Measurements from ENCODE around the gene GARIN5B.
A peak's percentile ranks its signal among the peaks of the same experiment; 100 is the strongest.

GARIN5B gene

GRCh38 chr19:55368701-55369563, 5.9 kb upstream of the GARIN5B start:
- DNase-seq, result no peak

- no peak for DNase-seq
Observed at GRCh38 chr19:55368106-55368505, 5.0 kb upstream of the GARIN5B start.

GRCh38 chr19:55366790-55367189, 3.7 kb upstream of the GARIN5B start:
- no peak for DNase-seq

DNA sequence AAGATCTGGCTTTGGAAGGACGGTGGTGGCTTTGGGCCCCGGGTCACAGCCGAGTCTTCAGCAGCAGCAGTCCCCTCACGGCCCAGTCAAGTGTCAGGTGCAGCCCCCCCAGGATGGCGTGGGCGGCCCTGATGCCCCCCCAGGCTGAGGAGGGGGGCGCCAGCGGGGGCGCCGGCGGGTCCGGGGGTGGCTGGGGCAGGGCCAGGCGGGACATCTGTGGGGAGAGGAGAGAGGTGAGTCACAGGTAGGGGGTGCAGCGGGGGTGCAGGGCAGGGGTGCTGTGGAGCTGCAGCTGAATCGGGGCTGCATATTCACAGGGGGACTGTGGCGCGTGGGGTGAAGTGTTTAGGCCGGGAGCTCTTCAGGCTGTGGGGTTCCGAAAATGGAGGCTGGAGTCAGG, 2.9 kb upstream of the GARIN5B start:
- DNase-seq, result no peak

GRCh38 chr19:55365245-55365644, 2.2 kb upstream of the GARIN5B start:
- DNase-seq, result no peak

DNA sequence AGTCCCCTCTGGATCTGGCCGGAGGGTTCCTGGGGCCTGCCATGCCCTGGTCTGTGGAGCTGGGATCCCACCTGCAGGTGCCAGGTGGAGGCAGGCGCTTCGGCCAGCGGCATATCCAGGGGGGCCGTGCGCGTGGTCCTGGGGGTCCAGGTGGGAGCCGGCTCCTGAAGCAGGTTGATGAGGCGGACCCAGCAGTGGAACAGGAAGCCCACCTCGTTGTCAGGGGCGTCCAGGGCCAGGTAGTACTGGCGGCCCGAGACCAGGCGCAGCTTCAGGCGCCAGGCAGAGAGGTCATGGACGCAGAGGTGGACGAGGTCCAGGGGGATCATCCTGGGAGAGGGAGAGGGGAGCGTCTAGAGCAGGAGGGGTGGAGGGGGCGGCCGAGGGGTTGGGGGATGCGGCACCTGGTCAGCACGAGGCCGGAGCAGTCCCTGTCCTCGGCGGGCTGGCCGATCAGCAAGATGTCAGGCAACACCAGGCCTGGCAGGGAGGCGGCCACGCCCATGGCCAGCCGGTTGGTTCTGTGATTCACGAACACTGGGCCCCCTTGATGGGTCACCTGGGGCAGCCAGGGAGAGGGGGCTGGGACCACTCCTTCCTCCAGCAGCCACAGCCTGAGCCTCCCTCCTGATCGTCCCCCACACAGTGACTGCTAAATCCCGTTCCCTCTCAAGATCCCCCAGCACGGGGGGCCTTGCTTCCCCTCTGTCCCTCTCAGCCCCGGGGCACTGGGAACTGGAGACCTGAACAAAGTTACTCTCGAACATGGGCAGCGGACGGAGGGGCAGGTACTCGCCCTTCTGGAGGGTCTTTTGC, 678 bp downstream of the GARIN5B start:
- DNase-seq, result no peak

DNA sequence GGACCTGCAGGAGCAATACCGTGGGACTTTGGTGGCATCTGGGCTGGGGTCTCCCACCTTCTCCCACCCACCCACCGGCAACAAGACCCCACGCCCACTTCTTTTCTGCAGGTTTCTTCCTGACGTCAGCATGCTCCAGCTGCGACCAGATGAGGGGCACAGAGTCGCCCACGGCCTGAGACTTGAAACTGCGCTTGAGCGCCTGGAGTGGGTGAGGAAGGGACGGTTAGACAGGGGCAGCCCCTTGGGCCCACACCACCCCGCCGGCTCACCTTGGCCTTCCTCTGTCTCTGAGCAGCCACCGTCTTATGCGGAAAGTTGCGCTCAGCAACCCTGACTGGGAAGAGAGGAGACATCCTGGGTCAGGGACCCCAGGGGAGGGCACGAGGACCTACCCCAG, 2.2 kb downstream of the GARIN5B start:
- no peak for DNase-seq

DNA sequence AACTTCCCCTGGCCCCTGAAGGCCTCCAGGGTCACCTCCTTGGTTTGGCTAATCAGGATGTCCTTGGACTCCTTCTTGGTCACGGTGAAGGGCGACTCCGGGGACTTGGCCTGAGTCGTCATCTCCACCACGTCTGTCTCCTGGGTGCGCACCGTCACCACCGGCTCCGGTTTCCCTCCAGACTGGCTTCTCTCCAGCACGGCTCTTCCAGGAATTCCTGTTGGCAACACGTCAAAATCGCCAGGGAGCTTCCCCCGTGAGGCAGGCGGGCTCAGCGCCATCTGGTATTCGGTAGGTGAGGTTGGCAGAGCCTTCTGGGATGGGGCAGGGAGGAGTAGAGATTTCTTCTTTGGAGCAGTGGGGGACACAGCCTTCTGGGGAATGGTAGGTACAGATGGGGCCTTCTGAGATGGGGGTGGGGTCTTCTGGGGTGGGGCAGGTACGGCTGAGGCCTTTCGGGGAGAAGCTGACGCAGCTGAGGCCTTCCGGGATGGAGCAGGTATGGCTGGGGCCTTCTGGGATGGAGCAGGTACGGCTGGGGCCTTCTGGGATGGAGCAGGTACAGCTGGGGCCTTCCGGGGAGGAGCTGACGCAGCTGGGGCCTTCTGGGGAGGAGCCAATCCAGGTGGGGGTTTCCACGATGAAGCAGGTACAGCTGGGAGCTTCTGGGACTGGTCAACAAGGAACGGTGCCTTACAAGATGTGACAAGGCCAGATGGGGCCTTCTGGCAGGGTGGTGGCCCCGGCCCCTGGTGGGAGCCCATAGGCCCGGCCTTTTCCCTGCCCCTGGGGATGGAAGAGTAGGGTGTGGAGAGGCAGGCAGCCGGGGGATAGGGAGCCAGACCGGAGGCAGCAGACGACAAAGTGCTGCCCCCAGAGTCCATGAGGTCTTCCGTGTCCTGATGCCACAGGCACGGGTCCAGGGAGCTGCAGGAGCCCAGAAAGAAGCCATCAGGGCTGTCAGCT, 3.8 kb downstream of the GARIN5B start:
- DNase-seq, result no peak

GRCh38 chr19:55358493-55358892, 4.6 kb downstream of the GARIN5B start:
- no peak for DNase-seq

GRCh38 chr19:55355213-55355821, 7.7 kb downstream of the GARIN5B start:
- DNase-seq, result no peak

DNA sequence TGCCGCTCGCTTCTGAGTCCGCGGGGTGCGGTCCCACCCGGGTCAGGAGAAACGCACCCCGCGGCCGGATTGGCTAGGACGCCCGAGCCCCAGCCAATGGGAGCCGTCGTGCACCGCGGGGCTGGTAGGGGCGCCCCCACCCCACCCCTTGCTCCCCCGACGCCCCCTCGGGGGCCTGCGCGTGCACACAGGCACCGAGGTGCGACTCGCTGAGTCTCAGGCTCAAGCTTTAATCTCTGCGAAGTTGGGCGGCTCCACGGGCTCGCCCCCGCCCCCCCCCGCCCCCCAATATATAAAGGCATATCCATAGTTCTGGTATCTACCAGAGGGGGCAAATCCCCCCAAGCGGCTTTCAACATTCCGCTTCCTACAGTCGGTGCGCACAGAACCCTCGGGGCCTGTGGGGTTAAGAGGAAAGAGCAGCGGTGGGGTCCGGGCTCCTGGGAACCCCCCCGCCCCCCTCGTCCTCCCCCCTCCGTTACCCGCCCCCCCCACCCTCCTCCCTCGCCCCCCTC, 8.3 kb downstream of the GARIN5B start, which contains the start of gene COX6B2:
Gene COX6B2, minus strand, starts transcription at position 22 of the 515 bp plus-strand sequence. CDS start 198 bp downstream, outside the sequence.
- no peak for DNase-seq

GRCh38 chr19:55353803-55354697, 9.0 kb downstream of the GARIN5B start:
- no peak for DNase-seq

DNA sequence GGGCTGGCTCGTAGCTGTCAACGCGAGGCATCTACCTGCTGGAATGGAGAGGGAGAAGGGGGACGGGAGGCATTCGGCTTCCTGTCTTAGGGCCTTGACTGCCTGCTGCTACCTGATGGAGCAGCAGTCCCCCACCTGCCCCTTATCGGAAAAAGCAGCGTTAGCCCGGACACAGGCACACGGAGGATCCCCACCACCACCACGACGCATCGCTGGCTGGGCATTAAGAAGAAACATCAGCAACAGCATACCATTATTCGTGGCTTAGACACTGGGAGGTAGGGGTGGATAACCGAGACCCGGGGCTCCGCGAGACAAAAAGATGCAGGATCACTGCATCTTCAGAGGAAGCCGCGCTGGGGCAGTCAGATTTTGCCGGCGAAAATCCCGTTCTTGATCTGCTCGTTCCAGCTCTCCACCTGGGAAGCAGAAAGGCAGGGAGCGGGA, 9.7 kb downstream of the GARIN5B start:
- no peak for DNase-seq

- no peak for DNase-seq
Observed at GRCh38 chr19:55352549-55353145, 10.4 kb downstream of the GARIN5B start.

- no peak for DNase-seq
Observed at GRCh38 chr19:55352040-55352439, 11.0 kb downstream of the GARIN5B start.

DNA sequence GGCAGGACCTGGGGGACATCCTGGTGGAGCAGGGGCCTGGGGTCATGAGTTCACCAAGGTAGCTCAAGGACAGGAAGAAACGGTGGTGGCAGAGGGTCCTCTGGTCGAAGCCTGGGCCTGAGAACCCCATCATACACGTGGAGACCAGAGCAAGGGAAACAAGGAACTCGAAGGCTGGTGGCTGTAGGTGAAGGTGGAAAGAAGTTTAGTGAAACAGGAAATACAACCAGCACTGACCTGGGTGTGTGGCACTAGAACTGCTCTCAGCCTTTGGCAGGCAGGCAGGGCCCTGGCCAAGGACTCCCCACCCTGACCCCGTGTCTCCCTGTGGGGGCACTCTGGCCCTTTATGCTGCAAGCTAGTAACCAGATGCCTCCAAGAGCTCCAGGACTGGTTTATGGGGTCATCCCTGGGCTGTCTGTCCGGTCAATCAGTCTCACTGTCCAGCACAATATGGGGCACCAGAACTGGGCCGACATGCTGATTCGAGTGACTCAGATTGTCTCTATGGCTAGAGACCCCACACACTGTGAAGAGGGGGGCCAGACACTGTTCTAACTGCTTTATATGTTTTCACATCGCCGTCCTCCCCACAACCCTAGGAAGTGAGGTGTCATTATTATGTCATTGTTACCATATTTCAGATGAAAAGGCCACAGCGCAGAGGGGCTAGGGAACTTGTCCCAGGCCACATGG, 12.3 kb downstream of the GARIN5B start:
- no peak for DNase-seq

- DNase-seq, result peak; percentile 79
Observed at GRCh38 chr19:55348317-55349034, 14.6 kb downstream of the GARIN5B start.

DNA sequence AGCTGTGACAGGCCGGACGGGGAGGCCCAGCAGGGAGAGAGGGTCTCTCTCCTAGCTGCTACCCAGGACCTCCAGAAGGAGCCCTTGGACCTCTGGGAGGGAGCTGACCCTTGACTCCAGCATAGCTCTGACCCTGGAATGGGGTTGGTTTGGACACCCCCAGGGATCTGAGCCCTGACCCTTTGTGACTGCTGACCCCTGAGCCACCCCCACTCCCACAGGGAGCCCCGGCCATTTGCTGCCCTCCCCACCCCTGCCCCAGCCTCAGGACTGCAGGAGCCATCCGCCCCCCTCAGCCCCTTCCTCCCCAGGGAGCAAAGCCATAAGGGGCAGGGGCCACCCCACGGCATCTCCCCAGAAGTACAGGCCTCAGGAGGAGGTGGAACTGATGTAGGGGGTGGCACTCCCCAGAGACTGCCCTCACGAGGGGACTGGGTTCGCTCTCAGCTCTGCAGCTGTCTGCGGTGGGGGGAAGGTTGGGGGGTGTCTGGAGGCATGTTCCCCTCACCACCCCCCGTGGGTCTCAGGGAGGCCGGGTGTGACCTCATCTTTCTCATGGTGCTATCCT, 15.5 kb downstream of the GARIN5B start:
- DNase-seq, result no peak
